RWPE1 (cell line): ENCODE data around the gene SLC6A19.

Source experiments
- CTCF ChIA-PET: fragments of 350-600 bp; sonication (Branson Sonifier 250); formaldehyde crosslinking; extraction: SDS; loops from one replicate; lab custom pipeline; 2021; lab: Yijun Ruan, JAX
- POLR2A ChIA-PET: fragments of 400-600 bp; formaldehyde crosslinking; extraction: SDS; loops from one replicate; lab custom pipeline; 2020; ENCODE audit warnings: antibody characterized with exemption; ENCODE audit not compliant: low non-redundant PET; lab: Yijun Ruan, JAX
- DNase-seq: peaks from one replicate; pipeline ENCODE4 v3.0.0; 2012; ENCODE audit warnings: low spot score
- H3K27ac ChIP-seq: fragments of 450-650 bp; 2 replicates; pipeline ENCODE4 v1.5.1; 2017
- CTCF ChIP-seq: fragments of 450-650 bp; conservative IDR thresholded peaks from 2 replicates; pipeline ENCODE4 v1.5.1; 2017; ENCODE audit warnings: low read depth, mild to moderate bottlenecking

The SLC6A19 gene

DNA sequence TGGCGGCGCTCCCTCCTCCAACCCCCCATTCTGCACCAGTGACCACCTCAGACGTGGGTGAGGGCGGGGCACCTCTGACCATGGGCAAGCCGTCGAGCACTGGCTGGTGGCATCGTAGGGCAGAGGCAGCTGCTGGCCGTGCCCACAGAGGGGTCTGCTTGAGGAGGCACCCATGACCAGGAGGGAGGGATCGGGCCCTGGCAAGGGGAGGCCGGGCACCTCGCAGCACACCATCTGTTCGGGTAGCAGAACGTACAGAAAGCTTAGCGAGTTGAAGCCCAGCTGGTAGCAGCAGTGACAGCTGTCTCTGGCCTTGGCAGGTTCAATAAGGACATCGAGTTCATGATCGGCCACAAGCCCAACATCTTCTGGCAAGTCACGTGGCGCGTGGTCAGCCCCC is 19.4 kb downstream of the SLC6A19 start:
- ChIA-PET POLR2A (interaction anchor here (0.5 kb wide), 1 partner anchor 1641 kb away, joined by 4 read pairs; no protein-coding TSS in a partner anchor), CTCF (no interaction called here)
- DNase-seq, result no peak
- no peak overlapping the region for H3K27ac ChIP-seq
- TF ChIP-seq CTCF, result no peak

DNA sequence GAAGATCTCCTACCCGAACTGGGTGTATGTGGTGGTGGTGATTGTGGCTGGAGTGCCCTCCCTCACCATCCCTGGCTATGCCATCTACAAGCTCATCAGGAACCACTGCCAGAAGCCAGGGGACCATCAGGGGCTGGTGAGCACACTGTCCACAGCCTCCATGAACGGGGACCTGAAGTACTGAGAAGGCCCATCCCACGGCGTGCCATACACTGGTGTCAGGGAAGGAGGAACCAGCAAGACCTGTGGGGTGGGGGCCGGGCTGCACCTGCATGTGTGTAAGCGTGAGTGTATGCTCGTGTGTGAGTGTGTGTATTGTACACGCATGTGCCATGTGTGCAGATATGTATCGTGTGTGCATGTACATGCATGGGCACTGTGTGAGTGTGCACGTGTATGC is 20.3 kb downstream of the SLC6A19 start:
- POLR2A ChIA-PET, result no interaction called here
- no peak for TF ChIP-seq CTCF

GRCh38 chr5:1222147-1222546 is 20.8 kb downstream of the SLC6A19 start:
- no peak overlapping the region for H3K27ac ChIP-seq
- ChIA-PET CTCF (no interaction called here), POLR2A (no interaction called here)
- no peak for DNase-seq
- TF ChIP-seq CTCF, result no peak

More for the DNA sequence above, 20.3 kb downstream of the SLC6A19 start:
- CTCF ChIA-PET, result no interaction called here
- H3K27ac ChIP-seq, result no peak overlapping the region
- DNase-seq, result no peak

DNA sequence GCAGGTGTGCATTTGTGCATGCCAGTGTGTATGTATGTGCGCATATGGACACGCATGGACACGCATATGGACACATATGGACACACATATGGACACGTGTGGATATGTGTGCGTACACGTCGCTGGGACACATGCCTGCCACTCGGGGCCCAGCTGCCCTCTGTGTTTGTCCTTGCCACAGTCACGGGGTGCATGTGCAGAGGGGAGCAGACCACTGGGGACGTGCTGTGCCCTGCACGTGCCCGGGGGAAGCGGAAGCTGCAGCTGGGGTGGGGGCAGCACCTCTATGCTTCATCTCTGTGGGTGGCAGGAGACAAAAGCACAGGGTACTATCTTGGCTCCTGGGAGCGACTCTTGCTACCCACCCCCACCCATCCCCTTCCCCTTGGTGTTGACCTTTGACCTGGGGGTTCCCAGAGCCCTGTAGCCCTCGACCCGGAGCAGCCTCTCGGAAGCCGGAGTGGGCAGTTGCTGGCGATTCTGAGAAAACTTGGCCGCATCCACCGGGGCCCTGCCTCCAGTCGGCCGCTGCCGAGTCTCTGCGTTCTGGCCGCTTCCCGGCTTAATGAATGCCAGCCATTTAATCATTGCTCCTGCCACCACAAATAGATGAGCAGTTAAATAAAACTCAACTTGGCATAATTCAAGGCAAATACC is 21.4 kb downstream of the SLC6A19 start:
- ChIA-PET CTCF (no interaction called here), POLR2A (no interaction called here)
- H3K27ac ChIP-seq, result no peak overlapping the region
- no peak for TF ChIP-seq CTCF
- DNase-seq, result no peak

DNA sequence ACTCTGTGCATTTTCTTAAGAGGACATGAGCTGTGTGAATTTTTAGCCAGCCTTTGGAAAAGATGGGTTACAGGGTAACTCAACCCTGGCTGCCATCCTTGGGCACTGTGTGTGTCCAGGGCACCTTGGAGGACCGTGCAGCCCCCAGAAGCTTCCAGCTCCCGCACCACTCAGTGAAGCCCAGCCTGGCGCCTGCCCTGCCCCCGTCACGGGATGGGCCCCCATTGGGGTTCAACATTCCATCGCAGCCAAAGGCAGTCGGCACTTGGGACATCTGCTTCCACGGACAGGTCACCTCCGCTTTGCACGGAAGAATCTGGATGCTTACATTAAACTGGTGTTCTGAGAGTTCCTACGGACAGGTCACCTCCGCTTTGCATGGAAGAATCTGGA is 21.9 kb downstream of the SLC6A19 start:
- TF ChIP-seq CTCF, result no peak
- POLR2A ChIA-PET, result no interaction called here
- CTCF ChIA-PET, result no interaction called here
- DNase-seq, result no peak
- H3K27ac ChIP-seq, result no peak overlapping the region

DNA sequence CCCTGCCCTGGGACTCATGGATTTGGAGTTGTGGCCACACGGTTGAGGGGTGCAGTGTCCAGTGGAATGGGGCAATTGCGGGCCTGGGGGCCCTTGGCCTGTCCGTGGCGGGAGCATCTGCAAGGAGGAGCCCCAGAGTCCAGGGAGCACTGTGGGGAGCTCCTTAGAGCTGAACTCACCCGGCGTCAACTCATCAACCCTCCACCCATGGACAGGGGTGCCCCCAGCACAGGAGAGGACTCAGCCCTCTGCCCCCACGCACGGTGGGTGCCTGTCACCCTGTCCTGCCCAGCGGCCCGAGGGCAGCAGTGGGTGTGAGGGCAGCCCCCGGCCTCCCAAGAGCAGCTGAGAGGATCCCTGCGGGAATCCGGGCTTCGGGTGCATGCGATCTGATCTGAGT is 23.2 kb downstream of the SLC6A19 start:
- H3K27ac ChIP-seq, result no peak overlapping the region
- ChIA-PET CTCF (no interaction called here), POLR2A (no interaction called here)
- no peak for TF ChIP-seq CTCF
- no peak for DNase-seq
